PC-3 (cell line): ENCODE measurements around the gene FAM237A.

ENCODE experiments used
- EZH2phosphoT487 ChIP-seq: fragments of 300-600 bp; sonication (generic); IDR thresholded peaks from 2 replicates; pipeline ENCODE4 v1.6.1; 2018; ENCODE audit warnings: mild to moderate bottlenecking, antibody characterized with exemption, low read length, borderline replicate concordance
- TF ChIP-seq, protein P1 (sequence below): fragments of 300-600 bp; sonication (generic); conservative IDR thresholded peaks from 2 replicates; pipeline ENCODE4 v1.5.1; 2017; ENCODE audit warnings: antibody characterized with exemption, low read depth, mild to moderate bottlenecking, low read length

DNA sequence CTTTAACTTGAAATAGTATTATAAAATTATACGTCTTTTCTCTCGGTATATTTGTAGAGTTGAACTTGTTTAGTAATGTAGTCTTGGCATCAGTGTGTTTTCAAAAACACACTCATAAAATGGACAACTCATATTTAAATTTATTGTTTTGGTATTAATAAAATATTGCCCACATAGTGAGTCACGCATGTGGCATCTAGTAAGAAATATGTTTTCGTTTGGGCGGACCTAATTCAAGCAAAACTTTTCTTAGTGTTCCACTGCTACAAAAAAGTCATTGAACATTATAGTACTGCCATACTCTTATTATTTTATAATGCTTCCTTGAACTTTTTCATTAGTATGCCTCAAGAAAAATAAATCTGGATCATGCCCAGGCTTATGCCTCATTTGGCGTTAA lies 31.1 kb upstream of the FAM237A start:
- TF ChIP-seq, protein P1, sequence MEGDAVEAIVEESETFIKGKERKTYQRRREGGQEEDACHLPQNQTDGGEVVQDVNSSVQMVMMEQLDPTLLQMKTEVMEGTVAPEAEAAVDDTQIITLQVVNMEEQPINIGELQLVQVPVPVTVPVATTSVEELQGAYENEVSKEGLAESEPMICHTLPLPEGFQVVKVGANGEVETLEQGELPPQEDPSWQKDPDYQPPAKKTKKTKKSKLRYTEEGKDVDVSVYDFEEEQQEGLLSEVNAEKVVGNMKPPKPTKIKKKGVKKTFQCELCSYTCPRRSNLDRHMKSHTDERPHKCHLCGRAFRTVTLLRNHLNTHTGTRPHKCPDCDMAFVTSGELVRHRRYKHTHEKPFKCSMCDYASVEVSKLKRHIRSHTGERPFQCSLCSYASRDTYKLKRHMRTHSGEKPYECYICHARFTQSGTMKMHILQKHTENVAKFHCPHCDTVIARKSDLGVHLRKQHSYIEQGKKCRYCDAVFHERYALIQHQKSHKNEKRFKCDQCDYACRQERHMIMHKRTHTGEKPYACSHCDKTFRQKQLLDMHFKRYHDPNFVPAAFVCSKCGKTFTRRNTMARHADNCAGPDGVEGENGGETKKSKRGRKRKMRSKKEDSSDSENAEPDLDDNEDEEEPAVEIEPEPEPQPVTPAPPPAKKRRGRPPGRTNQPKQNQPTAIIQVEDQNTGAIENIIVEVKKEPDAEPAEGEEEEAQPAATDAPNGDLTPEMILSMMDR, result no peak
- TF ChIP-seq EZH2phosphoT487, result no peak
